ENCODE data around the gene CGN.

CGN gene

GRCh38 chr1:151512801-151513625 lies 1.8 kb downstream of the CGN start (continued):
- TF ChIP-seq PRDM10 (tag by site-specific recombination; IDR thresholded peaks at IDR 0.05) (peak; percentile 70), ZFHX2 (tag by site-specific recombination; conservative IDR thresholded peaks at IDR 0.05) (peak; percentile 41), SP7 (tag by site-specific recombination; IDR thresholded peaks at IDR 0.05) (no peak), ZNF555 (tag by site-specific recombination; conservative IDR thresholded peaks at IDR 0.05) (no peak), ZNF398 (tag by site-specific recombination; IDR thresholded peaks at IDR 0.05) (no peak), INSM2 (tag by site-specific recombination; IDR thresholded peaks at IDR 0.05) (no peak)

- peaks cover 16% of the 10 kb centered on the region for H3K4me1 ChIP-seq (ENCODE audit: control insufficient read depth, insufficient read depth, low read length)
- TF ChIP-seq ZIC2 (tag by site-specific recombination; IDR thresholded peaks at IDR 0.05) (no peak), ZNF600 (tag by site-specific recombination; IDR thresholded peaks at IDR 0.05) (peak; percentile 57), SP7 (tag by site-specific recombination; IDR thresholded peaks at IDR 0.05) (peak; percentile 37; the same call in 1 of the 2 replicates), ZNF335 (tag by site-specific recombination; conservative IDR thresholded peaks at IDR 0.05) (peak; percentile 20; the same call in 1 of the 2 replicates), ZBTB17 (tag by site-specific recombination; IDR thresholded peaks at IDR 0.05) (0 out of 2 replicates have a peak, but pooled peaks have one; percentile 16), PATZ1 (tag by site-specific recombination; IDR thresholded peaks at IDR 0.05) (0 out of 2 replicates have a peak, but pooled peaks have one; percentile 8), ZSCAN18 (tag by site-specific recombination; IDR thresholded peaks at IDR 0.05) (no peak), ZNF10 (tag by site-specific recombination; IDR thresholded peaks at IDR 0.05) (no peak), ZNF23 (tag by site-specific recombination; IDR thresholded peaks at IDR 0.05; ENCODE audit: borderline replicate concordance) (no peak)
- H3K36me3 ChIP-seq (ENCODE audit: control insufficient read depth in 2 of 2, insufficient read depth in 1 of 2, low read length in 2 of 2), result peaks cover 0 to 6% of the 10 kb centered on the region in 2 experiments; a peak in 1 of 3 replicates
- ChIA-PET POLR2A (no interaction called here), CTCF (interaction anchor here (0.5 kb wide), 1 partner anchor 22 kb away, joined by 3 read pairs; no protein-coding TSS in a partner anchor)
- no peak overlapping the region for H3K27ac ChIP-seq (ENCODE audit: extremely low read depth, low read depth, low read length)
- H3K9me3 ChIP-seq (ENCODE audit: control insufficient read depth, insufficient read depth, low read depth, low read length), result no peaks in the 10 kb centered on the region
- no peak overlapping the region for H3K4me3 ChIP-seq (ENCODE audit: low read depth, low read length)
These were observed 2.5 kb downstream of the CGN start for GRCh38 chr1:151513626-151514121.

Measured in HEK293 (cell line).